ENCODE measurements around the gene FHAD1. TPM values are rescaled to one million over a fixed set of nuclear protein-coding genes. Genes with fewer than 3 reads are reported as not detected.

FHAD1 gene
- total RNA-seq, 1 experiment from 2014 or later, result 3.5 TPM

DNA sequence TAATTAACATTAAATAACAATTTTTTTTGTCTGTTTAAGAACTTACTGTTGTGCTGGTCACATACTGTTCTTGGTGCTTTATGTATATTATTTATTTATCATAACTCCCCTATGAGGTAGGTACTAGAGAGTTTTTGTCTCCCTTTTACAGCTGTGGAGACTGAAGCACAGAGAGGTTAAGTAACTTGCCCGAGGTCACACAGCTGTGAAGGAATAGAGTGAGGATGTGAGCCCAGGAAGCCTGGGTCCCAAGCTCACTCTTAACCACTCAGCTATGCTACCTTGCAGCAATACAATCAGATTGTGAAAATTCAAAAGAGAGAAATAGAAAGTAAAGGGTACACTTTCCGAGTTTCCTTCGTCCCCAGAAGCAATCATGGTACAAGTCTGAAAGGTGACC is 35.6 kb upstream of the FHAD1 start:
- no TSS peak for BruUV-seq (replicated peaks)
- intact Hi-C loops (cut with micrococcal nuclease), result loop anchor here (1.0 kb wide), 1 partner anchor 34 kb away; no protein-coding TSS in a partner anchor
- H2AFZ ChIP-seq (ENCODE audit: low read depth, low read length, poor library complexity, severe bottlenecking), result no peak overlapping the region
- H3K27ac ChIP-seq (ENCODE audit: low read depth, low read length), result no peak overlapping the region
- no peak overlapping the region for H3K4me3 ChIP-seq (replicated peaks in 1 of 2; ENCODE audit: low read depth in 1 of 2, low read length in 2 of 2)
- peaks cover 5 to 6% of the 10 kb centered on the region in 2 experiments for H3K4me1 ChIP-seq (ENCODE audit: control insufficient read depth in 1 of 2, insufficient read depth in 2 of 2, low read length in 2 of 2)
- no peaks in the 10 kb centered on the region for H3K9me3 ChIP-seq (ENCODE audit: control insufficient read depth in 1 of 2, insufficient read depth in 1 of 2, low read depth in 1 of 2, low read length in 2 of 2)
- H3K9me2 ChIP-seq (ENCODE audit: insufficient read depth), result no peaks in the 10 kb centered on the region
- DNase-seq (ENCODE audit: low read depth, low spot score) (no peak), ATAC-seq (no peak)
- RAD21 ChIA-PET (ENCODE audit: low non-redundant PET in 1 of 2, low total read pairs in 2 of 2, uncharacterized antibody in 2 of 2, unreplicated experiment in 2 of 2), result no interaction called here
- no peak overlapping the region for H3K4me2 ChIP-seq (ENCODE audit: low read length)
- peaks cover 0 to 5% of the 10 kb centered on the region in 2 experiments; a peak in 1 of 4 replicates for H3K36me3 ChIP-seq (ENCODE audit: control insufficient read depth in 1 of 2, insufficient read depth in 2 of 2, low read length in 2 of 2)
- CTCF ChIA-PET, result interaction anchor here (1.6 kb wide), 1 partner anchor 11 kb away, joined by 4 read pairs; no protein-coding TSS in a partner anchor
- no peak overlapping the region for H3K9ac ChIP-seq (ENCODE audit: low read length)
- no peak for TF ChIP-seq ELF1 (IDR thresholded peaks at IDR 0.05; ENCODE audit: borderline replicate concordance, low read depth)
- TF ChIP-seq POLR2AphosphoS5 (IDR thresholded peaks at IDR 0.05; ENCODE audit: low read depth, low read length), result no peak
- TF ChIP-seq, protein P1, sequence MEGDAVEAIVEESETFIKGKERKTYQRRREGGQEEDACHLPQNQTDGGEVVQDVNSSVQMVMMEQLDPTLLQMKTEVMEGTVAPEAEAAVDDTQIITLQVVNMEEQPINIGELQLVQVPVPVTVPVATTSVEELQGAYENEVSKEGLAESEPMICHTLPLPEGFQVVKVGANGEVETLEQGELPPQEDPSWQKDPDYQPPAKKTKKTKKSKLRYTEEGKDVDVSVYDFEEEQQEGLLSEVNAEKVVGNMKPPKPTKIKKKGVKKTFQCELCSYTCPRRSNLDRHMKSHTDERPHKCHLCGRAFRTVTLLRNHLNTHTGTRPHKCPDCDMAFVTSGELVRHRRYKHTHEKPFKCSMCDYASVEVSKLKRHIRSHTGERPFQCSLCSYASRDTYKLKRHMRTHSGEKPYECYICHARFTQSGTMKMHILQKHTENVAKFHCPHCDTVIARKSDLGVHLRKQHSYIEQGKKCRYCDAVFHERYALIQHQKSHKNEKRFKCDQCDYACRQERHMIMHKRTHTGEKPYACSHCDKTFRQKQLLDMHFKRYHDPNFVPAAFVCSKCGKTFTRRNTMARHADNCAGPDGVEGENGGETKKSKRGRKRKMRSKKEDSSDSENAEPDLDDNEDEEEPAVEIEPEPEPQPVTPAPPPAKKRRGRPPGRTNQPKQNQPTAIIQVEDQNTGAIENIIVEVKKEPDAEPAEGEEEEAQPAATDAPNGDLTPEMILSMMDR (IDR thresholded peaks at IDR 0.05 in 2 of 3, conservative IDR thresholded peaks at IDR 0.05 in 1 of 3; ENCODE audit: borderline replicate concordance in 1 of 3, insufficient read depth in 1 of 3, low read depth in 2 of 3, low read length in 2 of 3), result no peak
- TF ChIP-seq, protein P2, sequence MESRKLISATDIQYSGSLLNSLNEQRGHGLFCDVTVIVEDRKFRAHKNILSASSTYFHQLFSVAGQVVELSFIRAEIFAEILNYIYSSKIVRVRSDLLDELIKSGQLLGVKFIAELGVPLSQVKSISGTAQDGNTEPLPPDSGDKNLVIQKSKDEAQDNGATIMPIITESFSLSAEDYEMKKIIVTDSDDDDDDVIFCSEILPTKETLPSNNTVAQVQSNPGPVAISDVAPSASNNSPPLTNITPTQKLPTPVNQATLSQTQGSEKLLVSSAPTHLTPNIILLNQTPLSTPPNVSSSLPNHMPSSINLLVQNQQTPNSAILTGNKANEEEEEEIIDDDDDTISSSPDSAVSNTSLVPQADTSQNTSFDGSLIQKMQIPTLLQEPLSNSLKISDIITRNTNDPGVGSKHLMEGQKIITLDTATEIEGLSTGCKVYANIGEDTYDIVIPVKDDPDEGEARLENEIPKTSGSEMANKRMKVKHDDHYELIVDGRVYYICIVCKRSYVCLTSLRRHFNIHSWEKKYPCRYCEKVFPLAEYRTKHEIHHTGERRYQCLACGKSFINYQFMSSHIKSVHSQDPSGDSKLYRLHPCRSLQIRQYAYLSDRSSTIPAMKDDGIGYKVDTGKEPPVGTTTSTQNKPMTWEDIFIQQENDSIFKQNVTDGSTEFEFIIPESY (IDR thresholded peaks at IDR 0.05; ENCODE audit: extremely low read depth, insufficient replicate concordance, low read length), result no peak
- TF ChIP-seq YY1 (IDR thresholded peaks at IDR 0.05; ENCODE audit: extremely low read depth, insufficient replicate concordance, low read depth, low read length), result no peak
- no peak for TF ChIP-seq SRF (IDR thresholded peaks at IDR 0.05; ENCODE audit: low read depth)
- TF ChIP-seq JUND (IDR thresholded peaks at IDR 0.05), result no peak
- no peak for TF ChIP-seq TCF7L2 (IDR thresholded peaks at IDR 0.05; ENCODE audit: borderline replicate concordance, extremely low read depth, insufficient read depth, insufficient read length)
- TF ChIP-seq, protein P3, sequence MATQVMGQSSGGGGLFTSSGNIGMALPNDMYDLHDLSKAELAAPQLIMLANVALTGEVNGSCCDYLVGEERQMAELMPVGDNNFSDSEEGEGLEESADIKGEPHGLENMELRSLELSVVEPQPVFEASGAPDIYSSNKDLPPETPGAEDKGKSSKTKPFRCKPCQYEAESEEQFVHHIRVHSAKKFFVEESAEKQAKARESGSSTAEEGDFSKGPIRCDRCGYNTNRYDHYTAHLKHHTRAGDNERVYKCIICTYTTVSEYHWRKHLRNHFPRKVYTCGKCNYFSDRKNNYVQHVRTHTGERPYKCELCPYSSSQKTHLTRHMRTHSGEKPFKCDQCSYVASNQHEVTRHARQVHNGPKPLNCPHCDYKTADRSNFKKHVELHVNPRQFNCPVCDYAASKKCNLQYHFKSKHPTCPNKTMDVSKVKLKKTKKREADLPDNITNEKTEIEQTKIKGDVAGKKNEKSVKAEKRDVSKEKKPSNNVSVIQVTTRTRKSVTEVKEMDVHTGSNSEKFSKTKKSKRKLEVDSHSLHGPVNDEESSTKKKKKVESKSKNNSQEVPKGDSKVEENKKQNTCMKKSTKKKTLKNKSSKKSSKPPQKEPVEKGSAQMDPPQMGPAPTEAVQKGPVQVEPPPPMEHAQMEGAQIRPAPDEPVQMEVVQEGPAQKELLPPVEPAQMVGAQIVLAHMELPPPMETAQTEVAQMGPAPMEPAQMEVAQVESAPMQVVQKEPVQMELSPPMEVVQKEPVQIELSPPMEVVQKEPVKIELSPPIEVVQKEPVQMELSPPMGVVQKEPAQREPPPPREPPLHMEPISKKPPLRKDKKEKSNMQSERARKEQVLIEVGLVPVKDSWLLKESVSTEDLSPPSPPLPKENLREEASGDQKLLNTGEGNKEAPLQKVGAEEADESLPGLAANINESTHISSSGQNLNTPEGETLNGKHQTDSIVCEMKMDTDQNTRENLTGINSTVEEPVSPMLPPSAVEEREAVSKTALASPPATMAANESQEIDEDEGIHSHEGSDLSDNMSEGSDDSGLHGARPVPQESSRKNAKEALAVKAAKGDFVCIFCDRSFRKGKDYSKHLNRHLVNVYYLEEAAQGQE (IDR thresholded peaks at IDR 0.05; ENCODE audit: low read depth), result no peak
- H4K20me1 ChIP-seq (ENCODE audit: insufficient read depth), result no peaks in the 10 kb centered on the region
- POLR2A ChIA-PET, result no interaction called here
- peaks cover 60% of the 10 kb centered on the region for H3K79me2 ChIP-seq (ENCODE audit: insufficient read depth, low read length)
- no peaks in the 10 kb centered on the region for H3K27me3 ChIP-seq (ENCODE audit: insufficient read depth, low read length)

Data from HCT116 (cell line).